ENCODE measurements around the gene KBTBD7. TPM values are rescaled to one million over a fixed set of nuclear protein-coding genes. Genes with fewer than 3 reads are reported as not detected.

KBTBD7 gene
- 1 to 10 TPM; 8.0 to 8.3 TPM for total RNA-seq

GRCh38 chr13:41193919-41194824 lies at the start of gene KBTBD7:
Gene KBTBD7 (minus strand): TSS chr13:41194569. CDS start chr13:41194257, 312 bp downstream.
- peak; percentile 95 for DNase-seq
- Mint-ChIP-seq H3K27me3 (ENCODE audit: low read depth) (no peaks in the 10 kb centered on the region), H3K36me3 (ENCODE audit: low read depth) (peaks cover 39% of the 10 kb centered on the region), H3K4me1 (ENCODE audit: low read depth) (peaks cover 36% of the 10 kb centered on the region), H3K27ac (peak within 1 kb of the TSS; percentile 95), H3K4me3 (peak within 1 kb of the TSS; percentile 91), H3K9me3 (ENCODE audit: insufficient read depth) (peaks cover 7% of the 10 kb centered on the region)
- POLR2A ChIA-PET: interaction anchor here (1.0 kb wide), 1 partner anchor 134 kb away, joined by 3 read pairs; no protein-coding TSS in a partner anchor
- CTCF ChIA-PET: interaction anchor here (0.6 to 1.0 kb wide), 2 partner anchors 61 to 220 kb away, joined by 3 to 4 read pairs; no protein-coding TSS in a partner anchor
- peak; percentile 98 for ATAC-seq

DNA sequence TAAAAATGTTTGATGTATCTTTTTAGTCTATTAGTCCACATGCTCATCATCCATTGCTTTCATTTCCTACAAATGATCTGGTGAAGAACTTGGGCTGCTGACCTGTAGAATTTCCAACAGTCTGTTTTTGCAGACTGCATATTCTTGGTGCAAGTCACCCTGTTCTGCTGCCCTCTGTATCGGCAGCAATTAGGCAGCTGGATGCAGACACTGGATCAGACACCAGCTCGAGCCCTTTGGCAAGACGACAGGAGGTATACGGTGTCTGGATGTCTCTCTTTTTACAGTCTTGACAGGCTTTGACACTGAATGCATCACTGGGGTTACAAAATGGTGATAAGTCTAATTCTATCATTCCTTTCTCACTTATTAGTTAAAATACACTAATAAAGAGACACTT lies 47.3 kb upstream of the KBTBD7 start:
- no peak overlapping the region for H3K4me3 Mint-ChIP-seq
- ChIA-PET CTCF (no interaction called here), POLR2A (no interaction called here)

GRCh38 chr13:41236369-41236768 lies 42.0 kb upstream of the KBTBD7 start:
- peaks cover 33% of the 10 kb centered on the region for H3K36me3 Mint-ChIP-seq (ENCODE audit: low read depth)
- no peak overlapping the region for H3K27ac Mint-ChIP-seq
- no peak for ATAC-seq
- no peak for DNase-seq
- ChIA-PET POLR2A (no interaction called here), CTCF (interaction anchor here (1.1 kb wide), 1 partner anchor 14 kb away, joined by 3 read pairs; no protein-coding TSS in a partner anchor)
- no peaks in the 10 kb centered on the region for H3K4me1 Mint-ChIP-seq (ENCODE audit: low read depth)
- no peaks in the 10 kb centered on the region for H3K27me3 Mint-ChIP-seq (ENCODE audit: low read depth)
- H3K4me3 Mint-ChIP-seq: no peak overlapping the region
- no peaks in the 10 kb centered on the region for H3K9me3 Mint-ChIP-seq (ENCODE audit: insufficient read depth)

More for the DNA sequence above, 47.3 kb upstream of the KBTBD7 start:
- Mint-ChIP-seq H3K27me3 (ENCODE audit: low read depth) (no peaks in the 10 kb centered on the region), H3K4me1 (ENCODE audit: low read depth) (no peaks in the 10 kb centered on the region), H3K9me3 (ENCODE audit: insufficient read depth) (no peaks in the 10 kb centered on the region), H3K27ac (no peak overlapping the region), H3K36me3 (ENCODE audit: low read depth) (peaks cover 22% of the 10 kb centered on the region)
- ATAC-seq (no peak), DNase-seq (no peak)

- CTCF ChIA-PET: interaction anchor here (1.3 to 2.6 kb wide), 2 partner anchors 10 to 179 kb away, joined by 3 to 11 read pairs; no protein-coding TSS in a partner anchor
- H3K27ac Mint-ChIP-seq: no peak overlapping the region
These were observed 38.5 kb upstream of the KBTBD7 start for GRCh38 chr13:41232578-41233480.

GRCh38 chr13:41231786-41232185 lies 37.4 kb upstream of the KBTBD7 start:
- DNase-seq: no peak
- peaks cover 32% of the 10 kb centered on the region for H3K36me3 Mint-ChIP-seq (ENCODE audit: low read depth)
- POLR2A ChIA-PET: no interaction called here
- CTCF ChIA-PET: interaction anchor here (1.3 to 2.6 kb wide), 2 partner anchors 9 to 178 kb away, joined by 3 to 11 read pairs; no protein-coding TSS in a partner anchor
- no peaks in the 10 kb centered on the region for H3K27me3 Mint-ChIP-seq (ENCODE audit: low read depth)
- no peak for ATAC-seq
- H3K27ac Mint-ChIP-seq: no peak overlapping the region
- no peak overlapping the region for H3K4me3 Mint-ChIP-seq
- no peaks in the 10 kb centered on the region for H3K9me3 Mint-ChIP-seq (ENCODE audit: insufficient read depth)
- H3K4me1 Mint-ChIP-seq (ENCODE audit: low read depth): no peaks in the 10 kb centered on the region

More at GRCh38 chr13:41232578-41233480, 38.5 kb upstream of the KBTBD7 start:
- DNase-seq: no peak
- Mint-ChIP-seq H3K4me3 (no peak overlapping the region), H3K9me3 (ENCODE audit: insufficient read depth) (no peaks in the 10 kb centered on the region), H3K27me3 (ENCODE audit: low read depth) (no peaks in the 10 kb centered on the region), H3K36me3 (ENCODE audit: low read depth) (peaks cover 32% of the 10 kb centered on the region), H3K4me1 (ENCODE audit: low read depth) (no peaks in the 10 kb centered on the region)
- POLR2A ChIA-PET: interaction anchor here (1.6 kb wide), 1 partner anchor 14 kb away, joined by 5 read pairs; no protein-coding TSS in a partner anchor
- ATAC-seq: no peak

- DNase-seq: no peak
- H3K27ac Mint-ChIP-seq: no peak overlapping the region
- no peak overlapping the region for H3K4me3 Mint-ChIP-seq
- H3K9me3 Mint-ChIP-seq (ENCODE audit: insufficient read depth): no peaks in the 10 kb centered on the region
- ChIA-PET CTCF (interaction anchor here (2.6 kb wide), 1 partner anchor 9 kb away, joined by 11 read pairs; no protein-coding TSS in a partner anchor), POLR2A (no interaction called here)
- peaks cover 28% of the 10 kb centered on the region for H3K36me3 Mint-ChIP-seq (ENCODE audit: low read depth)
- no peaks in the 10 kb centered on the region for H3K4me1 Mint-ChIP-seq (ENCODE audit: low read depth)
- H3K27me3 Mint-ChIP-seq (ENCODE audit: low read depth): no peaks in the 10 kb centered on the region
- ATAC-seq: no peak
These were observed 36.8 kb upstream of the KBTBD7 start for GRCh38 chr13:41231025-41231677.

DNA sequence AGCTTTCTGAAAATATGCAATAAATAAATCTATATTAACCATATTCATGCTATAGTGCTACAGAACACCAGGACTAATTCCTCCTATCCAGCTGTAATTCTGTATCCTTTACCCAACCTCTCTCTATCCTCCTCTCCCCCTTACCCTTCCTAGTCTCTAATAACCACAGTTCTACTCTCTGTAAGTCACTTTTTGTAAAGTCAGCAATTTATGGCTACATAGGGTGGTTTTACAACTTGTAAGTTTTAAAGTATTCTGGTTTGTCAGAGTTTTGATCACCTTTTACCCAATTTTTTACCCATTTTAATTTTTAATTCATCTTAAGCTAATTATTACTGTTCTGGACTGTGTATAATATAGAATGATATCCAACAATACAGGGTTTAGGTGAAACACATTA lies 35.0 kb upstream of the KBTBD7 start:
- H3K27ac Mint-ChIP-seq: no peak overlapping the region
- no peak for ATAC-seq
- no peaks in the 10 kb centered on the region for H3K4me1 Mint-ChIP-seq (ENCODE audit: low read depth)
- CTCF ChIA-PET: no interaction called here
- no peaks in the 10 kb centered on the region for H3K9me3 Mint-ChIP-seq (ENCODE audit: insufficient read depth)
- H3K27me3 Mint-ChIP-seq (ENCODE audit: low read depth): no peaks in the 10 kb centered on the region
- POLR2A ChIA-PET: no interaction called here
- H3K4me3 Mint-ChIP-seq: no peak overlapping the region
- DNase-seq: no peak
- H3K36me3 Mint-ChIP-seq (ENCODE audit: low read depth): peaks cover 22% of the 10 kb centered on the region

DNA sequence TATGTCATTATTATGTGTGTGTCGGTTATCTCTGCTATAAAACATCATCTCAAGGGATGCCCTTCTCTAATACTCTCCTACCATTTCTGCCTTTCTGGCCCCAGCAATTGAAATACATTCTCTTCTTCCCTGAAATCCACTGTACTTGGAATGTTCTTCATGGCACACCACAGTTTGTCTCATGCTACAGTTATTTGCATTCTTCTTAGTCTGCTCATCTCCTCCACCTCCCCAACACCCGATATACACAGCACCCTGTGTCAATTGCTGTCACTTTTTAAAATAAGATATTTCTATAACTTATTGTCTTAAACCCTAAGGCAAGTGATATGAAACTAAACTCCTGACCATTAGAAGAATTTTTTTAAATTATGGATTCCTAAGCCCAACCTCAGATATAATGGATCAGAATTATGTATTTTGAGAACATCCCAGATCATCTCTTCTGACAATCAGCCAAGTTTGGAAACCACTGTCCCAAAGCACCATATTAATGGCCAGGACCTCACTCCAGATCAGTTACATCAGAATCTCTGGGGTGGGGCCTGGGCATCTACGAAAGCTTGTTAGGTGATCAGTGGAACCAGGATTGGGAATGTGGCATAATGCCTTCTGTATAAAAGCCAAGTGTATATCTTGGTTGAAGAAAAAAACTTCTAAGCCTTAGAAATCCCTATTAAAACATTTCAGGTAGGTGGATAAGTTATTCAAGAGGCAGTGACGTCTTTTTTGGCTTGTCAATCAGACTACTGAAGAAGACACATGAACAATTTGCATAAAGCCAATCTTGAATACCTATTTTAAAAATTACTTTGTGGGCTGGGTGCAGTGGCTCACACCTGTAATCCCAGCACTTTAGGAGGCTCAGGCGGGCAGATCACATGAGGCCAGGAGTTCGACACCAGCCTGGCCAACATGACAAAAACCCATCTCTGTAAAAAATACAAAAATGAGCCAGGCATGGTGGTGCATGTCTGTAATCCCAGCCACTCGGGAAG lies 30.0 kb upstream of the KBTBD7 start:
- no peaks in the 10 kb centered on the region for H3K4me1 Mint-ChIP-seq (ENCODE audit: low read depth)
- POLR2A ChIA-PET: no interaction called here
- no peak overlapping the region for H3K4me3 Mint-ChIP-seq
- DNase-seq: no peak
- no peaks in the 10 kb centered on the region for H3K9me3 Mint-ChIP-seq (ENCODE audit: insufficient read depth)
- CTCF ChIA-PET: no interaction called here
- H3K27me3 Mint-ChIP-seq (ENCODE audit: low read depth): no peaks in the 10 kb centered on the region
- no peak overlapping the region for H3K27ac Mint-ChIP-seq
- no peak for ATAC-seq
- H3K36me3 Mint-ChIP-seq (ENCODE audit: low read depth): peaks cover 26% of the 10 kb centered on the region

DNA sequence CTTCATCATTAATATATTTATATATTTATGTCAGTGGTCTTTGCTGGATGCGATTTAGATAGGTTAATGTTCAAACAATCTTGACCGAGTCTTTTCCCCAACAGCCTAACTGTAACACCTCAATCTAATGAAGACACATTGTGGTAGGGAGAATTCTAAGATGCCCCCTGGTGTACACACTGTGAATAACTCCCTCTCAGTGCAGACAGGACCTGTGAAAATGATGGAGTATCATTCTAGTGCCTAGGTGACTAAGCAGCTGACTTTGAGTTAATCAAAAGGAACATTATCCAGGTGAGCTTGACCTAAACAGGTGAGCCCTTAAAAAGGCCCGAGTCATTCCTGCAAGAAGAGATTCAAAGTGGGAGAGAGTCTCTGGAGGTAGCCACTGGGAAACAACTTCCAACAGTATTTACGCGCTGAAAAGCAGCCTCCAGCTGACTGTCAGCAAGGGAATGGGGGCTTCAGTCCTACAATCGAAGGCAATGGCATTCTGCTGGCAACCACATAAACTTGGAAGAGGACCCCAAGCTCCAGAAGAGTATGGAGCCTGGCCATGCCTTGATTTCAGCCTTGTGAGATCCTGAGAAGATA lies 28.0 kb upstream of the KBTBD7 start:
- ATAC-seq (peak; percentile 87), DNase-seq (peak; percentile 69)
- Mint-ChIP-seq H3K36me3 (ENCODE audit: low read depth) (peaks cover 22% of the 10 kb centered on the region), H3K27ac (no peak overlapping the region), H3K9me3 (ENCODE audit: insufficient read depth) (no peaks in the 10 kb centered on the region), H3K4me1 (ENCODE audit: low read depth) (no peaks in the 10 kb centered on the region), H3K27me3 (ENCODE audit: low read depth) (no peaks in the 10 kb centered on the region), H3K4me3 (no peak overlapping the region)
- ChIA-PET CTCF (interaction anchor here (0.6 to 3.9 kb wide), 14 partner anchors 10 to 168 kb away, joined by 3 to 21 read pairs (median 3); partner anchors contain the start of genes MTRF1 and WBP4), POLR2A (interaction anchor here (0.7 kb wide), 1 partner anchor 69 kb away, joined by 3 read pairs; no protein-coding TSS in a partner anchor)

DNA sequence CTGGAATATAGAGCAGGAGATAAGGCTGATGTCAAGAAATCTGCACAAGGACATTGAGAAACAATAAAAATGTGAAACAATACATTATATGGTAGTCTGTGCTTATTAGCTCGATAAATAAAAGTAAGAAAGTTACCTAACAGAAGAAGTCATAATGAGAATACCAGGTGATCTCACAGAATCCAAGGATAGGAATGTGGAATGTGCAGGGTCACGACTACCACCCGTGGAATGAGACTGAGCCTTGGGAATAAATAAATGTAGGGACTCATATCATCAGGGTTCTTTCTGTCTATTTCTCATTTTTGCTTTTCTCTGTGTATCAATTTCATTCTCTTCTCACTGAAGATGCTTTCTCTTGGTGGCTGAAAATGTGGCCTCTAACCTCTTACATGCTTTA lies 26.0 kb upstream of the KBTBD7 start:
- DNase-seq (no peak), ATAC-seq (no peak)
- no peak overlapping the region for H3K27ac Mint-ChIP-seq

More for the DNA sequence above, 26.0 kb upstream of the KBTBD7 start:
- H3K36me3 Mint-ChIP-seq (ENCODE audit: low read depth): peaks cover 20% of the 10 kb centered on the region
- no peak overlapping the region for H3K4me3 Mint-ChIP-seq
- no peaks in the 10 kb centered on the region for H3K9me3 Mint-ChIP-seq (ENCODE audit: insufficient read depth)
- ChIA-PET POLR2A (no interaction called here), CTCF (interaction anchor here (1.3 to 3.9 kb wide), 2 partner anchors 166 to 200 kb away, joined by 3 to 21 read pairs; no protein-coding TSS in a partner anchor)
- H3K4me1 Mint-ChIP-seq (ENCODE audit: low read depth): no peaks in the 10 kb centered on the region
- no peaks in the 10 kb centered on the region for H3K27me3 Mint-ChIP-seq (ENCODE audit: low read depth)

Data from activated CD8-positive, alpha-beta T cell treated with anti-CD3 and anti-CD28 coated beads, Interleukin-2, amount 10 ng/mL, durations not matched to agents 7 days and 5 days (primary cell).